DND-41 (cell line): ENCODE results near the gene GPT2.

Experiments used
- ATAC-seq: fragments of 200-7000 bp; cut with Tn5 transposase; 3 replicates; pipeline ENCODE4 v1.9.1; 2021; ENCODE audit warnings: low read depth; ENCODE audit not compliant: insufficient read depth
- DNase-seq: peaks from one replicate; pipeline ENCODE4 v3.0.0-alpha.2; 2020
- H2AFZ ChIP-seq: 2 replicates; pipeline ENCODE4 v1.6.0; 2012; ENCODE audit warnings: low read depth, low read length
- H3K27ac ChIP-seq: 2 replicates; pipeline ENCODE4 v1.5.1; 2012; ENCODE audit warnings: low read length, inconsistent platforms
- H3K27me3 ChIP-seq: fragments of 200-600 bp; sonication (generic); 2 replicates; pipeline ENCODE4 v1.6.0; 2012; ENCODE audit warnings: low read length, mild to moderate bottlenecking, inconsistent platforms; ENCODE audit not compliant: insufficient read depth, poor library complexity
- H3K36me3 ChIP-seq: 2 replicates; pipeline ENCODE4 v1.5.1; 2012; ENCODE audit warnings: low read length, inconsistent platforms; ENCODE audit not compliant: insufficient read depth
- H3K4me1 ChIP-seq: 2 replicates; pipeline ENCODE4 v1.5.1; 2012; ENCODE audit warnings: mild to moderate bottlenecking, low read length; ENCODE audit not compliant: insufficient read depth
- H3K4me2 ChIP-seq: 2 replicates; pipeline ENCODE4 v1.6.0; 2012; ENCODE audit warnings: mild to moderate bottlenecking, moderate library complexity, low read length, inconsistent platforms; ENCODE audit not compliant: insufficient read depth
- H3K4me3 ChIP-seq, 2 experiments: fragments of 200-600 bp in 1 of 2; shearing (Covaris generic) in 1 of 2; 2 replicates each; pipeline ENCODE4 v1.5.1; 2012 to 2016; ENCODE audit warnings: inconsistent platforms in 2 of 2, low read length in 2 of 2, mild to moderate bottlenecking in 2 of 2, low read depth in 1 of 2, moderate library complexity in 1 of 2
- H3K79me2 ChIP-seq: 2 replicates; pipeline ENCODE4 v1.6.0; 2012; ENCODE audit warnings: low read length, inconsistent platforms; ENCODE audit not compliant: insufficient read depth
- H3K9ac ChIP-seq: 2 replicates; pipeline ENCODE4 v1.6.0; 2012; ENCODE audit warnings: low read depth, mild to moderate bottlenecking, inconsistent platforms, low read length, moderate library complexity
- H3K9me3 ChIP-seq: 2 replicates; pipeline ENCODE4 v1.5.1; 2012; ENCODE audit warnings: low read length, moderate library complexity, mild to moderate bottlenecking, inconsistent platforms; ENCODE audit not compliant: insufficient read depth, severe bottlenecking
- H4K20me1 ChIP-seq: 2 replicates; pipeline ENCODE4 v1.6.0; 2012; ENCODE audit warnings: low read length; ENCODE audit not compliant: insufficient read depth
- CTCF ChIP-seq: IDR thresholded peaks from 2 replicates; pipeline ENCODE4 v1.5.1; 2012; ENCODE audit warnings: borderline replicate concordance, low read length, moderate library complexity, mild to moderate bottlenecking; ENCODE audit not compliant: poor library complexity, severe bottlenecking; ENCODE audit errors: extremely low read depth
- EZH2 ChIP-seq: IDR thresholded peaks from 3 replicates; pipeline ENCODE4 v1.6.1; 2012; ENCODE audit warnings: borderline replicate concordance, low read depth, mild to moderate bottlenecking, moderate library complexity, low read length, inconsistent platforms; ENCODE audit not compliant: severe bottlenecking

GPT2 gene

GRCh38 chr16:46950009-46950408 lies 65.8 kb downstream of the GPT2 start:
- Histone ChIP-seq H3K9ac (no peak overlapping the region), H3K4me2 (no peak overlapping the region), H3K4me3 (no peak overlapping the region), H3K27me3 (no peaks in the 10 kb centered on the region), H3K4me1 (no peaks in the 10 kb centered on the region), H2AFZ (no peak overlapping the region), H3K9me3 (no peaks in the 10 kb centered on the region), H4K20me1 (no peaks in the 10 kb centered on the region), H3K27ac (no peak overlapping the region), H3K79me2 (no peaks in the 10 kb centered on the region), H3K36me3 (peaks cover 7% of the 10 kb centered on the region)
- ATAC-seq: no peak
- TF ChIP-seq CTCF (no peak), EZH2 (no peak)
- no peak for DNase-seq

GRCh38 chr16:46954562-46954961 lies 70.4 kb downstream of the GPT2 start:
- TF ChIP-seq EZH2 (no peak), CTCF (no peak)
- DNase-seq (no peak), ATAC-seq (peak; percentile 33; the same call in 1 of the 3 replicates)
- Histone ChIP-seq H3K9ac (no peak overlapping the region), H3K4me3 (no peak overlapping the region), H2AFZ (no peak overlapping the region), H3K9me3 (no peaks in the 10 kb centered on the region), H3K27me3 (no peaks in the 10 kb centered on the region), H3K4me2 (no peak overlapping the region), H3K4me1 (no peaks in the 10 kb centered on the region), H3K27ac (no peak overlapping the region), H3K36me3 (peaks cover 47% of the 10 kb centered on the region), H4K20me1 (peaks cover 7% of the 10 kb centered on the region), H3K79me2 (peaks cover 3% of the 10 kb centered on the region; the same call in 1 of the 2 replicates)

- Histone ChIP-seq H3K79me2 (peaks cover 61% of the 10 kb centered on the region), H3K27me3 (no peaks in the 10 kb centered on the region), H3K27ac (no peak overlapping the region), H3K36me3 (peaks cover 94% of the 10 kb centered on the region), H3K9me3 (no peaks in the 10 kb centered on the region), H4K20me1 (peaks cover 43% of the 10 kb centered on the region), H3K4me2 (no peak overlapping the region), H3K9ac (no peak overlapping the region), H2AFZ (no peak overlapping the region), H3K4me3 (no peak overlapping the region), H3K4me1 (no peaks in the 10 kb centered on the region)
- no peak for DNase-seq
- TF ChIP-seq EZH2: no peak
- no peak for TF ChIP-seq CTCF
- ATAC-seq: no peak
Measured at GRCh38 chr16:46961373-46962353, 77.5 kb downstream of the GPT2 start.
